HG03354 (cell line): Measurements from ENCODE around the gene DSCAM.
"Not testable (repeated sequence)": the region's sequence is repeated elsewhere in the genome, so short reads cannot be mapped to it uniquely, and the experiment has no call there.

Experiments used
- ATAC-seq: cut with Tn5 transposase; IDR thresholded peaks from one replicate; pipeline ENCODE4 v1.9.1; 2021; ENCODE audit warnings: mild to moderate bottlenecking; ENCODE audit not compliant: unreplicated experiment, poor library complexity, severe bottlenecking

The DSCAM gene

GRCh38 chr21:40242586-40243265 lies 604.2 kb downstream of the DSCAM start:
- ATAC-seq = no peak

DNA sequence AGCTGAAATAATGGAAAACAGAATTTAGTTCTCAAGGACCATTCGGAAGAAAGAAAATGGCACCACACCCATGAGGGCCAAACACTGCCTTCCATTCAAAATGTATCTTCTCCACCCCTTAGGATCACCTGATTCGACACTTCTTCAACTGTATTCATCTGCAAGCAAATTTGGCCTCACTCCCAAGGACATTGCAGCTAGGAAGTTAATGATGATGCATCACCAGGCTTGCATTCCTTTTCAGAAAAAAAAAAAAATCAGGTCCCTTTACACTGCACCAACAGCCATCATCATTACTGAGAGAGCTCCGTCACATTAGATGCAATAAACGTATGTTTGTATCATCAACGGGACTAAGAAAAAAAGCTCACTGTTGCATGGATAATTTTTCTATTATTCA lies 611.4 kb downstream of the DSCAM start:
- no peak for ATAC-seq

- no peak for ATAC-seq
These were observed 615.0 kb downstream of the DSCAM start for GRCh38 chr21:40231979-40232378.

- ATAC-seq = no peak
These were observed 619.9 kb downstream of the DSCAM start for GRCh38 chr21:40227096-40227495.

DNA sequence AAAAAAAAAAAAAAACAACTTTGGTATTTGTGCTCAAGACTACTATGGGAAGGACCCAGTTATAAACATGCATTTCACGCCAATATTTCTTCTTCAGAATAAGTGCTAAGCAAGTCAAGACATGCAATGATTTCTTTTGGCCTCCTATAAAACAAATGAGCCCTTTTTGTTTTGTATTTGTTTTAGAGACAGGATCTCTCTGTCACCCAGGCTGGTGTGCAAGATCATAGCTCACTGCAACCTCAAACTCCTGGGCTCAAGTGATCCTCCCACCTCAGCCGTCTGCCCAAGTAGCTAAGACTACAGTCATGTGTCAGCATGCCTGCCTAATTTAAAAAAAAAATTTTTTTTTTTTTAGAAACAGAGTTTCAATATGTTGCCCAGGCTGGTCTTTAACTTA lies 631.0 kb downstream of the DSCAM start:
- ATAC-seq = no peak

- no peak for ATAC-seq
These were observed 636.7 kb downstream of the DSCAM start for GRCh38 chr21:40210251-40210650.

GRCh38 chr21:40208948-40209345 lies 638.0 kb downstream of the DSCAM start:
- no peak for ATAC-seq

DNA sequence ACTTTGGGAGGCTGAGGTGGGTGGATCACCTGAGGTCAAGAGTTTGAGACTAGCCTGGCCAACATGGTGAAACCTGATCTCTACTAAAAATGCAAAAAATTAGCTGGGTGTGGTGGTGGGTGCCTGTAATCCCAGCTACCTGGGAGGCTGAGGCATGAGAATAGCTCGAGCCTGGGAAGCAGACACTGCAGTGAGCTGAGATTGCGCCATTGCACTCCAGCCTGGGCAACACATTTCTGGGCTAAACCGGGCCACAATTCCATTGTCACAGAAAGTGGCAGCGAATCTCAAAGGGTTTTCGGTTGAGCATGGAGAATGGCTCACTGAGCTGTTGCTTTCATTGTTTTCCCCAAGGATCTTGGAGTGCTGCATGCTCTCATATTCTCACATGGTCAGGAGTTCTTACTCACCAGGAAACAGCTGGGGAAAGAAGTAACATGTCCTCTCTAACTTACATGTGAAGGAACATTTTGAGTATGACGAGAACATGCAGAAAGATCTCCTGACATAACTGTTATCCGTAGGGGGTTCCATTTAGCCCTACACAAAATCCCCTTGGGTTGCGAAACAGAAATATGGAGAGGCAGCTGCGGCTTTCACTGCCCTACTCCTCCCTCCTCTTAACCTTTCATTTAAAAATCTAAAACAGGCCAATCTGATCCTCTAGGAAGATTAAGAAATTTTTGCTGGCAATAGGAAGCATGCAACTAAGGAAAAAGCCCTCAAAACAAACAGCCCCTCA lies 638.6 kb downstream of the DSCAM start:
- ATAC-seq = no peak

DNA sequence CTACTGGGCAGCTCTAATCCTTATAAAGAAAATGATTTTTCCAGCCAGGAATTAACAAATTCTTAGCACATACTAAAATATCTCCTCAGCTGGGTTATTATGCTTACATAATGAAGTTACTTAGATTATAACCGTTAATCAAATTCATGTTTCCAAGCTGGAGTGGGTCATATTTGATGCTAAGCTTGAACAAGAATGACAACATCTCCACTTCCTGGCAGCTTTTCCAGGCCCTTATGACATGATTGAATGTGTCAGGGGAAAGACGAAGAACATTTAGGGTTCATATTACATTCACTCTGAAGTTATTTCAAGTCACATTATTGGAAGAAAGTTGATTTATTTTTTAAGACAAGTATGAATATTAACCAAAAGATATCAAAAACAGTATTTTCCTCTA lies 646.0 kb downstream of the DSCAM start:
- no peak for ATAC-seq

DNA sequence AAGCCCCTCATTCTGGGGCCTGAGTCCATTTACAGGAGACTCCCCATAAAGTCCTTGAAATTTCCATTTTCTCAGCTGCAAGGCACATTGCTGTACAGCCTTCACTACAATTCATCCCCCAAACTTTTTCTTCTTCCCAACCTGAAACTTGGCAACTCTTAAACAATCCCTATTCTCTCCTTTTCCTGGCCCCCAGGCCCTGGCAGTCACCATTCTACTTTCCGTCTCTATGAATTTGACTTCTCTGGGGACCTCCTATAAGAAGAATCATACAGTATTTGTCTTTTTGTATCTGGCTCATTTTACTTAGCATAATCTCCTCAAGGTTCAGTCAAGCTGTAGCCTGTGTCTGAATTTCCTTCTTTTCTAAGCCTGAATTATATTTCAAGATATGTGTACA lies 646.8 kb downstream of the DSCAM start:
- no peak for ATAC-seq

DNA sequence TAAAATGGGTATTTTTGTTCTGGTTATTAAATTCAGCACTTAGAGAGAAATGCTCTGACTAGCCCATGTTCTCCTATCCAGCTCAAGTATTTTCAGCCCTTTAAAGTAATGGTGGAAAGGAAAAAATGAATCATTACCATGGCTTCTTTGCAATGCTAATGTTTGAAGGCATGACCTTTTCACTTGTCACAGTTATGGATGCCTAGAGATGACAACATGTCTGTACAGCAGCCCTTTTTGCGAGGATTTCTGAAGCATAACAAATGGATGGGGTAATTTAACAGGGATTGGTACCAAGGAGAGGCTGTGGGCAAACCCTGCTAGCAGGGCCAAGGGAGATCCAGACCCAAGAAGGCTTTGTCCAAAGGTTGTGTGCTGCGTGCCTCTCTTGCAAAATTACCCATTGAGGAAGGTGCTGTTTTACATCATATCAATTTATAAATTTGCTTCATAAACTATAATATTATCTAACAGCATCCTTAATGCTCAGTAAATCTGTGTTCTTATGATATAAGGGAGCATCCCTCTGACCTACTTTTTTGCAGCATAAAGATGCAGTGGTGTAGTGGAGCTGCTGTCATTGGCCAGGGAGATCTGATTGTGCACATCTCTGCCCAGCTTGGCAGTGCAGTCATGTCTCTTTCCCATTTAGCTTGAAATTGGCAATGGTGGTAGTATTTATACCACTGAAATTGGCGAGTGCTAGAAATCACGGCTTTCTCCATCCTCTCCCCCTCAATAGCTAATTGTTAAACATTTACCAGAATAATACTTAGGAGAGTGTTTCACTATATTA lies 652.6 kb downstream of the DSCAM start:
- ATAC-seq = no peak

GRCh38 chr21:40191616-40192015 lies 655.3 kb downstream of the DSCAM start:
- ATAC-seq = no peak

DNA sequence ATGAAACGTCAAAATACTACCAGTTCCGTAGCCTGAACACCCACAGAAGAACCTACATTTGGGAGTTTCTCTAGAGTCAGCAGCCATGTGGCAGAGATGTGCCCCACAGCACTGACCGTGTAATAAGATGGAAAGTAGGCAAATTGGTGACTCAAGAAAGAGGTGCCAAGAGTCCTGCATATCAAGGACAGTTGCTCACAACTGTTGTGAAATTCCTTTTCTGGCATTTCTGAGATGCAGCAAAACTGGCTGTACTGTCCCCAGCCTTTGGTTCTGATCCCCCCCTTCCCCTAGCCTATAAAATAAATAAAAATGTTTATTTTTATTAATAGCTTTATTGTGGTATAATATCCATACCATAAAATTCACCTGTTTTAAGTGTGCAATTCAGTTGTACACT lies 655.8 kb downstream of the DSCAM start:
- ATAC-seq = no peak

DNA sequence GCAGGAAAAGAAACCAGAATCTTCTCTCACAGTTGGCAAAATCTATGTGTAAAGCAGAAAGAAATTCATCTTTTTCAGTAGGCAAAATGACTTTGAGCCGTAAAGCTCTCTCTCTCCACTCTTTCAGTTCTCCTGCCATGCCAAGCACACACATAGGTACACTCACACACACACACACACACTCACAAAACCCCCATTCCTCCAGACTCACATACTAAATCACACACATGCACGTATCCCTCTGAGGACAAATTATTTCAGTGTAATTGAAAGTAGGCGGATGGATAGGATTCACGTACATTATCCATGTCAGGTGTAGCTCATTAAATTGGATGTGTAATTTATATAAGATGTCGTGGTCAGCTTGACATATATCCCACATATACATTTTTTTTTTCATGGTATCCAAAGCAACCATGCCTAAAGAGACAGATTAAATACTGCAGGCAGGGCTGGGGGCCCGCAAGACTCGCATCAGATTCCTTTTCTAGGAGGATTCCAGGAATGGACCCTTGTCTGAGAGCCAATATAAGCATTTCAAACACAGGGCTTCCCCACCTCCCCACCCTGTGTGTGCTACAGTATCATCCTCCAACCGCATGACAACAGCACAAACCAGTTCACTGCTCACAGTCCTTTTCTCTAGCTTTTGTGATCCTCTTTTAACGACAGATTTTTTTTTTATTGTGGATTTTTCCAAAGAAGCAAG lies 658.9 kb downstream of the DSCAM start:
- no peak for ATAC-seq

DNA sequence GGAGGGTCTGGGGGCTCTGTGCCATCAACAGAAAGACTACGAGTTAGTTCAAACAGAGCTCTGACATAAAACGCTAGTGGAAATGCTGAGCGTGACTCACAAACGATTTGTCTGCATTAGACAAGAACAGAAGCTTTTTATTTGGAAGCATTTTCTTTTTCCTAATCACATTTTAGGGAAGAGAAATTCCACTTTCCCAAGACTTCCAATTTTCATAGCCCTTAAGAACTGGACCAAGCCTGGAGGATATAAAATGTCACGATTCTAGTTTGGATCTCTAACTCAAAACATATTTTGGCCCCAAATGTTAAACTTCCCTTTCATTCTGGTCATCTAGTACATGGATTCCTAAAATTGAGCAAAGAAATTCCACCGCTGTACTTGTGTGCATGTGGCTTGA lies 659.7 kb downstream of the DSCAM start:
- ATAC-seq = no peak

GRCh38 chr21:40186045-40186444 lies 660.9 kb downstream of the DSCAM start:
- no peak for ATAC-seq

- ATAC-seq = no peak
These were observed 661.8 kb downstream of the DSCAM start for GRCh38 chr21:40185208-40185607.

- not testable (repeated sequence) for ATAC-seq
These were observed 664.5 kb downstream of the DSCAM start for GRCh38 chr21:40182491-40182890.

GRCh38 chr21:40179166-40179565 lies 667.8 kb downstream of the DSCAM start:
- ATAC-seq = no peak

GRCh38 chr21:40178726-40179125 lies 668.2 kb downstream of the DSCAM start:
- no peak for ATAC-seq
